ENCODE measurements around the gene TRIM44. TPM values are rescaled to one million over a fixed set of nuclear protein-coding genes. Genes with fewer than 3 reads are reported as not detected.
"Not testable (repeated sequence)": the region's sequence is repeated elsewhere in the genome, so short reads cannot be mapped to it uniquely, and the experiment has no call there.

TRIM44 gene
- total RNA-seq, 1 experiment from 2014 or later, result 16.9 TPM

DNA sequence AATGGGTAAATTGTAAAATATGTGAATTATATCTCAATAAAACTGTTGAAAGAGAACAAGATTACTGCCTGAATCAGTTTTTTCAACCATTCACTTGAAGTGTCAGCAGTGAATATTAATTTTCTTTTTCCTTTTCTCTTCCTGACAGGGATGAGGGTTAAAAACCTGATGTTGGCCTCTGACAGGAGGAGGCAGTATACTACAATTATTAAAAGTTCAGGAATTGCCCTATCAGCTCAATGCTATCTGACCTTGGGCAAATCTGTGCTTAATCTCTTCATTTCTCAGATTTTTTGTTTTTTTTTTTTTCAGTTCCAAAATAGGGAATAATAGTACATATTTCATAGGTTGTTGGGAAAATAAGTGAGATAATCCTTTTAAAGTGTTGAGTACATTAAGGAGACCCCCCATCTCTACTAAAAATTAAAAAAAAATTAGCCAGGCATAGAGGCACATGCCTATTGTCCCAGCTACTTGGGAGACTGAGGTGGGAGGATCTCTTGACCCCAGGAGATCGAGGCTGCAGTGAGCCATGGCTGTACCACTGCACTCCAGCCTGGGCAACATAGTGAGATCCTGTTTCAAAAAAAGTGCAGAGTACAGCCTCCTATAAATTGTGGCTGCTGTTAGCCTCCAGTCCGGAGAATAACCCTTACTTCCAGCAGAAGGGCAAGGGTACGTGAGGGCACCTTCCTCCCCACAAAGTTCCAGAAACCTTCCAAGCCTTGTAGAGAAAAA lies 48.8 kb downstream of the TRIM44 start:
- H3K36me3 ChIP-seq (replicated peaks; ENCODE audit: control insufficient read depth, insufficient read depth, low read length), result no peaks in the 10 kb centered on the region
- H3K27me3 ChIP-seq (ENCODE audit: control insufficient read depth, insufficient read depth, low read length), result no peaks in the 10 kb centered on the region
- DNase-seq, result no peak
- H3K4me3 ChIP-seq (ENCODE audit: insufficient read depth, low read depth, low read length), result no peak overlapping the region

DNA sequence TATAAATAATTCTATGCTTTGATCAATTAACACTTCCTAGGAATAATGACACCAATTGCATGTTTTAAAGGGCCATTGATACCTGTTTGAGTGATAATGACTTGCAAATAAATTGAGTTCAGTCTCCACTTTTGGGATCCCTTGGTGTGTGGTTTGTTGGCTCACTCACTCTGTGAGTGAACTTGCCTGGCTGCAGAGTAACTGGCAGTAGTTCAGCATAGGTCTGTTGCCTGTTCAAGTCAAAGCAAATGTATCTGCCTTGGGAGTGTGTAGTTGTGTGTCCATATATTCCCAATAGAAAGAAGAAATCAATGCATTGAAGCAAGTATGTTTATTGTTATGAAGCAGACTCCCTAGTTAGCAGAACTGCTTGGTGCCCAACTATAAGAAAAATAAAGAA lies 49.3 kb downstream of the TRIM44 start:
- DNase-seq, result no peak
- H3K27me3 ChIP-seq (ENCODE audit: control insufficient read depth, insufficient read depth, low read length), result no peaks in the 10 kb centered on the region
- H3K36me3 ChIP-seq (replicated peaks; ENCODE audit: control insufficient read depth, insufficient read depth, low read length), result no peaks in the 10 kb centered on the region

DNA sequence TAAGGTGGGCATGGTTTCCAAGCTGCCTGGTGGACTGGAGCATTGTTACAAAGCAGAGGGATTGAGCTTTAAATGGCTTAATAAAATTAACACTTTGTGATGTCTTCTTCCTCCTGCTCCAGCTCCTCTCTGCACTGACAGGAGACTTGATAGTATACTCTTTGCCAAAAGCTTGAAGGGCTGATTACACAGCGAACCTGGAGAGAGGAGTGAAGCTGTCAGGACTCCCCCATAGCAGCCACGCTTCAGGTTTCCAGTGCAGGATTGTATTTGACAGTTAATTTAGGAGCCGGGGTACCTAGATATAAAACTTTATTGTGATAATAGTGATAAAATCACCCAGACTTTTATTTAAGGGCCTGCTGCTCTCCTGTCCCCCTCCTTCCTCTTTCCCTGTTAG lies 50.0 kb downstream of the TRIM44 start:
- no peak for DNase-seq
- no peaks in the 10 kb centered on the region for H3K36me3 ChIP-seq (replicated peaks; ENCODE audit: control insufficient read depth, insufficient read depth, low read length)
- no peak overlapping the region for H3K4me3 ChIP-seq (ENCODE audit: insufficient read depth, low read depth, low read length)
- H3K27me3 ChIP-seq (ENCODE audit: control insufficient read depth, insufficient read depth, low read length), result no peaks in the 10 kb centered on the region

More for the DNA sequence above, 49.3 kb downstream of the TRIM44 start:
- no peak overlapping the region for H3K4me3 ChIP-seq (ENCODE audit: insufficient read depth, low read depth, low read length)

DNA sequence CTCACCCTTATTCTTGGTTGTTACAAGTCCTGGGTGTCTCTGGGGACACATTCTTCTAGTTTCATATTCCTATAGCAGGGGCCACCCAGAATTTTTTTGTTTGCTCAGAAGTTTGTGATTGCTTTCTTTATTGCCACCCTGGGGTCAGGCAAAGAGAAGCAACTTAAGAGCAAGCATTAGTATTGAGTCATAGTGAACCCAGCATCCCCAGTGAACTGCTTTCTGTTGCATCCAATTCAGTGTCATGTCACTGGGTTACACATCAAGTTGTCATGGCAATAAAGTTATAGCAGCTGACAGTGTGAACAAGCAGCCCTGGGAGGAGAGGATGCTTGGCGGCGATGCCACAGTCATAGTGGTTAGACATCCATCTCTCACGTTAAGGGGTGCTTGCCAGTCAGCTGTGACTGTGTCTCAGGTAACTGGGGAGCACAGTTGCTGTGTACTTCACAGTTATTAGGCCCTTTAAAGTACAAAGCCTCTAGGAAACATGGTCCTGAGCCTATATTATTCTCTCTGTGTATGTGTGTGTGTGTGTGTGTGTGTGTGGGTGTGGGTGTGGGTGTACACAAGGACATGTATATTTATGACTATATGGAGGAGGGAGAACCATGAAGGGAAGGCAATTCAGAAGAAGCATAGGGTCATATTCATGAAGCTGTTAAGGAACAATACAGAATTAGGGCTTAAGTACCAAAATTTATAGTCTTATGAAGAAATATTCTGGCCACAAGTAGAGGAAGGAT lies 52.5 kb downstream of the TRIM44 start:
- Histone ChIP-seq H3K36me3 (replicated peaks; ENCODE audit: control insufficient read depth, insufficient read depth, low read length) (no peaks in the 10 kb centered on the region), H3K4me3 (ENCODE audit: insufficient read depth, low read depth, low read length) (no peak overlapping the region), H3K27me3 (ENCODE audit: control insufficient read depth, insufficient read depth, low read length) (no peaks in the 10 kb centered on the region)
- DNase-seq, result no peak

DNA sequence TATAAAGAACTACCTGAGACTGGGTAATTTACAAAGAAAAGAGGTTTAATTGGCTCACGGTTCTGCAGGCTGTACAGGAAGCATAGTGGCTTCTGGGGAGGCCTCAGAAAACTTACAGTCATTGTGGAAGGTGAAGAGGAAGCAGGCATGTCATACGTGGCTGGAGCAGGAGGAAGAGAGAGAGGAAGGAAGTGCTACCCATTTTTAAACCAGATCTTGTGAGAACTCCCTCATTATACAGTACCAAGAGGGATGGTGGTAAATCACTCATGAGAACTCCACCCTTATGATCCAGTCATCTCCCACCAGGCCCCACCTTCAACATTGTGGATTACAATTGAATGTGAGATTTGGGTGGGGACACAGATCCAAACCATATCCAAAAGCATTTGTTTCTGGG lies 53.1 kb downstream of the TRIM44 start:
- not testable (repeated sequence) for H3K27me3 ChIP-seq (ENCODE audit: control insufficient read depth, insufficient read depth, low read length); DNase-seq; H3K4me3 ChIP-seq (ENCODE audit: insufficient read depth, low read depth, low read length); H3K36me3 ChIP-seq (replicated peaks; ENCODE audit: control insufficient read depth, insufficient read depth, low read length)

DNA sequence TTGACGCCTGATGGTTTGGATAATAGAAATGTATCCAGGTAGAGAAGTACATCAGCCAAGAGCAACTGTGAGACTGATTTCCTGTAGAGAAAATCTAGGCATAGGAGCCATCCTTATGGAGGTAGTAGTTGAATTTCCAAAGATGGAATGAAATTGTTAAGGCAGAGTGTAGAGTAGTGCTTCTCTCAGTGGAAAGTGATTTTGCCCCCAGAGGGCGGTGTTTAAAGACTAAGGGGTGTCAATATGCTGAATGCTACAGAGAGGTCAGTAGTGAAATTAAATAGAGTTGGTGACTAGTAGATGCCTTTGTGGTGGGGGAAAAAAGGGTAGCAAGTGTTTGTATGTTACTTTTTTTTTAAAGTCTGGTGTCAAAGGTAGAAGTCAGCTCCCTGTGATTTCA lies 54.5 kb downstream of the TRIM44 start:
- no peak overlapping the region for H3K4me3 ChIP-seq (ENCODE audit: insufficient read depth, low read depth, low read length)
- no peaks in the 10 kb centered on the region for H3K36me3 ChIP-seq (replicated peaks; ENCODE audit: control insufficient read depth, insufficient read depth, low read length)
- peak; percentile 19 for DNase-seq
- H3K27me3 ChIP-seq (ENCODE audit: control insufficient read depth, insufficient read depth, low read length), result no peaks in the 10 kb centered on the region

DNA sequence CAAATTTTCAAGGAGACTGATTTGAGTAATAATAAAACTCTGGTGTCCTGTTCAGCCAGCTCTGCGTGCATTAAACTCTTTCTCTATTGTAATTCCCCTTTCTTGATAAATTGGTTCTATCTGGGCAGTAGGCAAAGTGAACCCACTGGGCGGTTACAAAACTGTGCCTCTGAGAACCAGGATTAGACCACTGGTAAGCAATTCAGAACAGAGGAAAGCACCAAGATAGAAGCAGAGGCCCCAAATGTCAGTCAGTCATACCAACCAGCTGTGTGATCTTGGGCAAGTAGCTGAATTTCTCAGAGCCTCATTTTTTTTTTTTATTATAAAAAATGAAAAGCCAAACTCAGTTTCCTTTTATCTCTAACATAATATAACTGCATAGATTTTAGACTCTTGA lies 54.9 kb downstream of the TRIM44 start:
- DNase-seq, result no peak
- H3K27me3 ChIP-seq (ENCODE audit: control insufficient read depth, insufficient read depth, low read length), result no peaks in the 10 kb centered on the region
- H3K4me3 ChIP-seq (ENCODE audit: insufficient read depth, low read depth, low read length), result no peak overlapping the region
- H3K36me3 ChIP-seq (replicated peaks; ENCODE audit: control insufficient read depth, insufficient read depth, low read length), result no peaks in the 10 kb centered on the region

DNA sequence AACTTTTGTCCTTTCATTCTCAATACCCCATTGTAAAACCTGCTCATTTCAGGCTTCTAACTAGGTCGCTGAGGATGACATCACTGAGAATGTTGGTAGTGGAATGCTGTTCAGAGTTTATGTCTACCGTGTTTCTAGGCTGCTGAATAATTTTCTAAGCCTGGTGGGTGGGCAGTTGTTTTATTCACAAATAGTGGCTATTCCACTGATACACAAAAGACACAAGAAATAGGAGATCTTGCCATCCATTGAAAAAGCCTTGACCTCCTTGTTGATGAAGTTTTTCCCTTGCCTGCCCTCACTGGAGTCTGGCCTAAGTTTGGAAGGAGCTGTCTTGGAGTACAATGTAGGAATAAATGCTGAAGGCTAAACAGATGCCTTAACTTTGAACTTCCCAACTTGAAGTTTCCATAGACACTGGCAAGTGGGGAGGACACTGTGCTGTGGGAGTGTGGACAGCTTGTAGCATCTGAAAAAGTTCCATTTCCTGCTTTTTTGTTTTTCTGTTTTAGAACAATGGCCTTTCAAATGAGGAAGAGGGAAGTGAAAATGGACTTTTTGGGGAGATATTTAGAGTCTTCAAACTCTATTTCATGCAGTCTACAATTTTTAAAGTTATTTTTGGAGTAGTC lies 59.2 kb downstream of the TRIM44 start:
- H3K4me3 ChIP-seq (ENCODE audit: insufficient read depth, low read depth, low read length), result no peak overlapping the region
- no peaks in the 10 kb centered on the region for H3K36me3 ChIP-seq (replicated peaks; ENCODE audit: control insufficient read depth, insufficient read depth, low read length)
- no peaks in the 10 kb centered on the region for H3K27me3 ChIP-seq (ENCODE audit: control insufficient read depth, insufficient read depth, low read length)
- DNase-seq, result no peak

DNA sequence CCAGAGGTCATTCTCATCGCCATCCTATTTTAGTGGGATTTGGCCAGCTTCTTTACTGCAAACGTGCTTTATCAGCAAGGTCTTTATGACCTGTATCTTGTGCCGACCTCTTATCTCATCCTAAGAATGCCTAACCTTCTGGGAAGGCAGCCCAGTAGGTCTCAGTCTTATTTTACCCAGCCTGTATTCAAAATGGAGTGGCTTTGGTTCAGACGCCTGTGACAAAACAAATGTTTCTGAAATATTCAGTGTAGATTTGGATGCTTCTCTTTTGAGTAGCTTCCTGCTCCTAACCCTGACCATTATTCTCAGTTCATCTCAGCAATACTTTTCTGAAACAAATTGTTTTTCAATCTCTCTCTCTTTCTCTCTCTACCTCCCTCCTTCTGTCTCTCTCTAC lies 60.1 kb downstream of the TRIM44 start:
- no peaks in the 10 kb centered on the region for H3K36me3 ChIP-seq (replicated peaks; ENCODE audit: control insufficient read depth, insufficient read depth, low read length)
- no peak overlapping the region for H3K4me3 ChIP-seq (ENCODE audit: insufficient read depth, low read depth, low read length)
- DNase-seq, result no peak
- no peaks in the 10 kb centered on the region for H3K27me3 ChIP-seq (ENCODE audit: control insufficient read depth, insufficient read depth, low read length)

DNA sequence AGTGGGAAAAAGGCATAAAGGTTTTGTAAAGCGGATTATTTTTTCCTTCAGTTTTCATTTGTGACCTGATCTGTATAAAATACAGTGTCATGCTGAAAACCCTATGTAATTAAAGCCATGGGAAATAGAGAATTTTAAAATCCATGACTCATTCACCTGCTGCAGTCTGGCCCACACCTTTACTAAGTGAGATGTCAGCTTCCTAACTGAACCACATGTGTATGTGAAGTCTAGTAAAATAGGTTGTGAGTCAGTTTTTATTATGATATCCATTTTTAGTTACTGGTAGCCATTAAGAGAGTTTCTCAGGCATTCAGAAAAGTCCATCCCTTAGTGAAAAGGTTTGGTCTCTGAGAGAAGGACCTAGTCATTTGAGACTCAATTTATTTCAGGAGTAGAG lies 60.9 kb downstream of the TRIM44 start:
- no peaks in the 10 kb centered on the region for H3K27me3 ChIP-seq (ENCODE audit: control insufficient read depth, insufficient read depth, low read length)

DNA sequence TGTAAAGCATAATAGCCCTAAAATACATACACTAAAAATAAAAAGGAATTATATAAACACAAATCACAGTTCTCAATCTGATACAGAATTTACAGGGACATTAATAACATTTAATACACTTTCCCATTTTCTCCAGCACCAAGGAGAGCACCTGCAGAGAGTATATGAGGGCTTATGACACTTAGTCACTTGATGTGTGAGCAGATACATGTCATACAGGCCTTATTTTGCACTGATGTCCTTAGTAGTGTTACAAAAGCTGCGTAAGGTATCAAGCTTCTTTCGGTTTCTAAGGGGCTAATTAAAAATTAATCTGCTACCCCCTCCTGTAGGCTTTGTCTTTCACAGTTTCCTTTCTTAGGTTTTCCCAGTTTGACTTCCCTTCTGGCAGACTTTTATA lies 61.3 kb downstream of the TRIM44 start:
- Histone ChIP-seq H3K36me3 (replicated peaks; ENCODE audit: control insufficient read depth, insufficient read depth, low read length) (no peaks in the 10 kb centered on the region), H3K27me3 (ENCODE audit: control insufficient read depth, insufficient read depth, low read length) (no peaks in the 10 kb centered on the region), H3K4me3 (ENCODE audit: insufficient read depth, low read depth, low read length) (no peak overlapping the region)
- DNase-seq, result no peak

More for the DNA sequence above, 60.9 kb downstream of the TRIM44 start:
- DNase-seq, result no peak
- Histone ChIP-seq H3K4me3 (ENCODE audit: insufficient read depth, low read depth, low read length) (no peak overlapping the region), H3K36me3 (replicated peaks; ENCODE audit: control insufficient read depth, insufficient read depth, low read length) (no peaks in the 10 kb centered on the region)

DNA sequence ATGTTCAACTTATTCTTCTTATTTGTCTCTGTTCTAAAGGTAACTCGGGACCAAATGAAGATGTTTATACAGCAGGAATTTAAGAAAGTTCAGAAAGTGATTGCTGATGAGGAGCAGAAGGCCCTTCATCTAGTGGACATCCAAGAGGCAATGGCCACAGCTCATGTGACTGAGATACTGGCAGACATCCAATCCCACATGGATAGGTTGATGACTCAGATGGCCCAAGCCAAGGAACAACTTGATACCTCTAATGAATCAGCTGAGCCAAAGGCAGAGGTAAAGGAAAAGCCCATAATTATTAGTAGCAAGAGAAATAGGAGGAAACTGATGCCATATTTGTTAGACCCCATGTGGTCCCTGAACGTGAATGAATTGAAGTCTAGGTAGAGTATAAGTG lies 63.3 kb downstream of the TRIM44 start:
- no peaks in the 10 kb centered on the region for H3K27me3 ChIP-seq (ENCODE audit: control insufficient read depth, insufficient read depth, low read length)
- DNase-seq, result no peak
- H3K36me3 ChIP-seq (replicated peaks; ENCODE audit: control insufficient read depth, insufficient read depth, low read length), result no peaks in the 10 kb centered on the region
- H3K4me3 ChIP-seq (ENCODE audit: insufficient read depth, low read depth, low read length), result no peak overlapping the region

DNA sequence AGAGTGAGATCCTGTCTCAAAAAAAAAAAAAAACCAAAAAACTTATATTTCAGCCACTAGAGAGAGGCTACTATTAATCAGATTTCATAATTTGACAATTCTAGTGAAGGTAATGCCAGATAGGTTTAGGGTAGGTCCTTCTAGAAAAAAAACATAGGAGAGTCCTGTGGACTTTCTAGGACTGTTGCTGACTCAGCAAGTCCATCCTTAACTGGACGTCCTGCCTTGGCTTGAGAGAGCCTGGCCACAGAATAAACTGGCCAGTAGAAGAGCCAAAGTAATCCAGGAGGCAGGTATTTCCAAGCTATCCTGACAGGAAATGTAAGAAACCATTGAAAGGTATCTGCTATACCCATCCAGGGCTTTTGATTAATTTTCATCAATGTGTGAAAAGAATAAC lies 64.6 kb downstream of the TRIM44 start:
- Histone ChIP-seq H3K36me3 (replicated peaks; ENCODE audit: control insufficient read depth, insufficient read depth, low read length) (no peaks in the 10 kb centered on the region), H3K27me3 (ENCODE audit: control insufficient read depth, insufficient read depth, low read length) (no peaks in the 10 kb centered on the region), H3K4me3 (ENCODE audit: insufficient read depth, low read depth, low read length) (no peak overlapping the region)
- no peak for DNase-seq

DNA sequence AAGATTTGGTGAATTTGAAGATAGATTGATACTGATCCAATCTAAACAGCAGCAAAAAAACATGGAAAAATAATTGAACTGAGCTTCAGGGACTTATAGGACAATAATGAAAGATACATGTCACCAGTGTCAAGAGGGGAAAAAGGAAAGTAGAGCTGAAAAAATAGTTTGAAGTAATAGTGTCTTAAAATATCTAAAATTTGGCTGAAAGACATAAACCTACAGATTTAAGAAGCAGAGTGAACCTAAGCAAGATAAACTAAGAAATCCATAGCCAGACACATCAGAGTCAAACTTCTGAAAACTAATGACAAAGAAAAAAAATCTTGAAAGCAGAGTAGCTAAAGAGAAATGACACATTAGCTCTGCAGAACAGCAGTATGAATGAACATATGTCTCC lies 67.7 kb downstream of the TRIM44 start:
- Histone ChIP-seq H3K27me3 (ENCODE audit: control insufficient read depth, insufficient read depth, low read length) (no peaks in the 10 kb centered on the region), H3K36me3 (replicated peaks; ENCODE audit: control insufficient read depth, insufficient read depth, low read length) (no peaks in the 10 kb centered on the region), H3K4me3 (ENCODE audit: insufficient read depth, low read depth, low read length) (no peak overlapping the region)
- no peak for DNase-seq
